ENCODE measurements around the gene PCDH9. TPM values are rescaled to one million over a fixed set of nuclear protein-coding genes. Genes with fewer than 3 reads are reported as not detected.

Gene PCDH9
- total and polyA plus RNA-seq, 11 donors: 3.0 to 39.6 (median 21.6) TPM

DNA sequence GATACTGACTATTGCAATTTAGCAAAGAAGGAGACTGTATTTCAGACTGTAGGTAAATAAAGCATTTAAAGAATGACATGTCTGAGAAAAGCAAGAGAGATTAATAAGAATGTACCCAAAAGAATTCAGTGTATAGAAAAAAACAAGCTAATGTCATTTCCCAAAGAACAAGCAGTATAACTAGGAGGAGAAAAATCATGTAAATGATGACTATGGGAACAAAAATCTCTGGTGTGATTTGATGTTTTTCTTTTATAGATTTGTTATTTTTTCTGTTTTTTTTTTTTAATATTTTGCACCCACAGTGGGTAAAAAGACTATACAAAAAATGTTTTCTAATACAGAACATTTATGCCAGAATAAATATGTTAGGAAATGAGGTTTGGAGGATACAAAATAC is 801.0 kb downstream of the PCDH9 start:
- Histone ChIP-seq H3K27me3 (no peaks in the 10 kb centered on the region), H3K9me3 (no peaks in the 10 kb centered on the region), H3K27ac (no peak overlapping the region), H3K4me3 (no peak overlapping the region), H3K36me3 (no peaks in the 10 kb centered on the region), H3K4me1 (peaks cover 0 to 4% (median 0%) of the 10 kb centered on the region in 12 donors)
- DNase-seq (no peak), ATAC-seq (no peak)
- TF ChIP-seq POLR2A (IDR thresholded peaks at IDR 0.05): no peak
- TF ChIP-seq, protein P1, sequence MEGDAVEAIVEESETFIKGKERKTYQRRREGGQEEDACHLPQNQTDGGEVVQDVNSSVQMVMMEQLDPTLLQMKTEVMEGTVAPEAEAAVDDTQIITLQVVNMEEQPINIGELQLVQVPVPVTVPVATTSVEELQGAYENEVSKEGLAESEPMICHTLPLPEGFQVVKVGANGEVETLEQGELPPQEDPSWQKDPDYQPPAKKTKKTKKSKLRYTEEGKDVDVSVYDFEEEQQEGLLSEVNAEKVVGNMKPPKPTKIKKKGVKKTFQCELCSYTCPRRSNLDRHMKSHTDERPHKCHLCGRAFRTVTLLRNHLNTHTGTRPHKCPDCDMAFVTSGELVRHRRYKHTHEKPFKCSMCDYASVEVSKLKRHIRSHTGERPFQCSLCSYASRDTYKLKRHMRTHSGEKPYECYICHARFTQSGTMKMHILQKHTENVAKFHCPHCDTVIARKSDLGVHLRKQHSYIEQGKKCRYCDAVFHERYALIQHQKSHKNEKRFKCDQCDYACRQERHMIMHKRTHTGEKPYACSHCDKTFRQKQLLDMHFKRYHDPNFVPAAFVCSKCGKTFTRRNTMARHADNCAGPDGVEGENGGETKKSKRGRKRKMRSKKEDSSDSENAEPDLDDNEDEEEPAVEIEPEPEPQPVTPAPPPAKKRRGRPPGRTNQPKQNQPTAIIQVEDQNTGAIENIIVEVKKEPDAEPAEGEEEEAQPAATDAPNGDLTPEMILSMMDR (IDR thresholded peaks at IDR 0.05): no peak
- intact Hi-C loops (cut with DNase I): no loop called here

DNA sequence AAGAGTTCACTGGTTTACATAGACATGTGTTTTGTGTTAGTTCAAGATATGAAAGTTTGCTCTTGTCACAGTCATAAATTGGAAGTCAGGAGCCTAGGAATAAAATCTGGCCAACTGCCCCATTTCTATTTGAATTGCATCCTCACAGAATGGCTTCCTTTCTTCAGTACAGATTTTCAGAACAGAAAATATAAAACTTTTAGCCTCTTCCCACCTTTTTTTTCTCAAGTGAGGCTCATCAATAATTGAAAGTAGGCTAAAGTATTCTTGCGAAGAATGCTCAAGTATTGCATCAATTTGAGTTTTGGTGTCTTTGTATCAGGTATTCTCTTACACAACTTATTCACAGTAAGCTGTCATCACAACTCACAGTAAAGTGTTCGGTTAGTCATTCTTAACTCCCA is 802.7 kb downstream of the PCDH9 start:
- TF ChIP-seq POLR2A (IDR thresholded peaks at IDR 0.05): no peak
- TF ChIP-seq, protein P1 (IDR thresholded peaks at IDR 0.05): no peak
- no peak overlapping the region for H3K4me3 ChIP-seq
- intact Hi-C loops (cut with DNase I): no loop called here
- DNase-seq: no peak
- H3K36me3 ChIP-seq: no peaks in the 10 kb centered on the region
- no peak for ATAC-seq
- 63 to 76% (median 71%) methylated on average over 2 of the region's 2 CpGs for WGBS, 4 donors
- no peak overlapping the region for H3K27ac ChIP-seq
- peaks cover 0 to 4% (median 0%) of the 10 kb centered on the region in 12 donors for H3K4me1 ChIP-seq
- no peaks in the 10 kb centered on the region for H3K9me3 ChIP-seq
- H3K27me3 ChIP-seq: no peaks in the 10 kb centered on the region

DNA sequence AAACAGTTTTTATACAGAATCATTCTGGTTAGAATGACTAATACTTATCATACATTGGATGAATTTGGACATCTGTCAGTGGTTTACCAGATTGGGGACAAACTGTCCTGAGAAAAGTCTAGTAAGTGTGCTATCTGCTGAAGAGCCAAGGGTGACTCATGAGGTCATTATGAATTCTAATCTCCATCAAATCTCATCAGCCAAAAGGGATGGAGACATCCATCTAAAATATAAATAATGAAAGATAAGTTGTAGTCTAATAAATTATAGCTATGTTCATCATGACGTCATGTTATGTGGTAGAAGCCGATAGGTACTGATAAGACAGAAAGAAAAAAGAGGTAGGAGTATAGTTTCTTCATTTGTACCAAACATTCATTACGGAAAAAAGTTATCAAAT is 804.4 kb downstream of the PCDH9 start:
- DNase-seq (no peak), ATAC-seq (no peak)
- WGBS, 4 donors: 58 to 69% (median 62%) methylated on average over 3 of the region's 3 CpGs
- intact Hi-C loops (cut with DNase I): no loop called here
- Histone ChIP-seq H3K9me3 (peaks cover 0 to 13% (median 0%) of the 10 kb centered on the region in 12 donors), H3K36me3 (no peaks in the 10 kb centered on the region), H3K27ac (no peak overlapping the region), H3K4me3 (no peak overlapping the region), H3K4me1 (peaks cover 0 to 4% (median 0%) of the 10 kb centered on the region in 12 donors), H3K27me3 (no peaks in the 10 kb centered on the region)
- TF ChIP-seq POLR2A (IDR thresholded peaks at IDR 0.05): no peak
- TF ChIP-seq, protein P1 (IDR thresholded peaks at IDR 0.05): no peak

DNA sequence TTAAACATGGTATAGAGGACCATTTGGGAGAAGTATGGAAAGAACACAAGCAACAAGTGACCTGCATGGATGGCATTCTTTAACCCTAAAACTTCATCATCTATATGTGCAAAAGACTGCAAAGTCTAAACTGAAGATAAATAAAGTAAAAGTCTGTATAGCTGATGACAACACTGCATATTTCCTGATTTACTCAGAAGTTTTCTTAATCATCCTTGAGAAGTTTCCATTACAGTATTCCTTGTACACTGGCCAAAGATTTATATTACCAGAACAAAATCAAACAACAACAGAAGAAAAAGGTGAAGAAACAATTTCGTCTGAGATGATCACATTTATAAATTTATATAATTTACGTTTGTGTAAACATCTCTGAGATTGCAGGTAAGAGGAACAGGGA is 805.7 kb downstream of the PCDH9 start:
- Histone ChIP-seq H3K36me3 (no peaks in the 10 kb centered on the region), H3K4me1 (peaks cover 0 to 4% (median 0%) of the 10 kb centered on the region in 12 donors), H3K4me3 (no peak overlapping the region), H3K9me3 (peaks cover 0 to 16% (median 0%) of the 10 kb centered on the region in 12 donors), H3K27me3 (no peaks in the 10 kb centered on the region), H3K27ac (no peak overlapping the region)
- TF ChIP-seq POLR2A (IDR thresholded peaks at IDR 0.05): no peak
- TF ChIP-seq, protein P1 (IDR thresholded peaks at IDR 0.05): no peak
- intact Hi-C loops (cut with DNase I): no loop called here
- 66 to 75% (median 68%) methylated on average over 2 of the region's 2 CpGs for WGBS, 4 donors
- no peak for ATAC-seq
- DNase-seq: no peak

Data from heart left ventricle (tissue), 16 donors.